SK-N-SH (cell line): ENCODE measurements around the gene ABHD12. TPM values are rescaled to one million over a fixed set of nuclear protein-coding genes. Genes with fewer than 3 reads are reported as not detected.

Experiments used
- CTCF ChIA-PET: fragments of 300-600, 350-600 bp; formaldehyde crosslinking; extraction: SDS; loops from one replicate; lab custom pipeline; 2021; lab: Yijun Ruan, JAX
- POLR2A ChIA-PET: fragments of 350-600 bp; sonication (Branson Sonifier 250); formaldehyde crosslinking; extraction: SDS; loops from one replicate; lab custom pipeline; 2020; ENCODE audit warnings: antibody characterized with exemption, inconsistent platforms; lab: Yijun Ruan, JAX
- DNase-seq: peaks from one replicate; pipeline ENCODE4 v3.0.0; 2012
- H2AFZ ChIP-seq: fragments of 200-600 bp; sonication (generic); 2 replicates; pipeline ENCODE4 v1.8.1; 2016; ENCODE audit warnings: antibody characterized with exemption, mild to moderate bottlenecking, low read depth
- H3F3A ChIP-seq: fragments of 200-600 bp; sonication (generic); replicated peaks from 2 replicates; pipeline ENCODE3; 2016; ENCODE audit warnings: antibody characterized with exemption, mild to moderate bottlenecking; ENCODE audit not compliant: insufficient read depth
- H3K27ac ChIP-seq, 2 experiments: fragments of 200-500 bp in 1 of 2; fragments of 200-600 bp in 1 of 2; sonication (Bioruptor generic) in 1 of 2; sonication (generic), shearing (Covaris generic) in 1 of 2; 2 replicates each; pipeline versions ENCODE4 v1.5.1 to v1.6.1; 2014 to 2016; ENCODE audit warnings: low read depth in 2 of 2, inconsistent platforms in 1 of 2, low read length in 1 of 2, mild to moderate bottlenecking in 1 of 2, mixed read lengths in 1 of 2
- H3K27me3 ChIP-seq: fragments of 200-600 bp; sonication (generic), shearing (Covaris generic); 2 replicates; pipeline ENCODE4 v1.6.1; 2016; ENCODE audit warnings: mixed run types; ENCODE audit not compliant: insufficient read depth
- H3K36me3 ChIP-seq, 2 experiments: fragments of 200-500 bp in 1 of 2; fragments of 200-600 bp in 1 of 2; sonication (Bioruptor generic) in 1 of 2; sonication (generic) in 1 of 2; replicated peaks in 1 of 2; 2 replicates each; pipeline versions ENCODE3 to v1.5.1; 2014 to 2016; ENCODE audit warnings: low read length in 1 of 2, mild to moderate bottlenecking in 1 of 2; ENCODE audit not compliant: insufficient read depth in 2 of 2, control insufficient read depth in 1 of 2
- H3K4me1 ChIP-seq, 2 experiments: fragments of 200-500 bp in 1 of 2; fragments of 200-600 bp in 1 of 2; sonication (Bioruptor generic) in 1 of 2; sonication (generic), shearing (Covaris generic) in 1 of 2; 2 replicates each; pipeline versions ENCODE4 v1.5.1 to v1.6.1; 2014 to 2016; ENCODE audit warnings: low read depth in 1 of 2, low read length in 1 of 2, mixed run types in 1 of 2; ENCODE audit not compliant: insufficient read depth in 2 of 2, control insufficient read depth in 1 of 2
- H3K4me2 ChIP-seq: fragments of 200-600 bp; sonication (generic), shearing (Covaris generic); 2 replicates; pipeline ENCODE4 v1.6.1; 2017; ENCODE audit warnings: mixed run types
- H3K4me3 ChIP-seq, 2 experiments: fragments of 200-500 bp in 1 of 2; fragments of 200-600 bp in 1 of 2; sonication (Bioruptor generic) in 1 of 2; sonication (generic), shearing (Covaris generic) in 1 of 2; 2 replicates each; pipeline versions ENCODE4 v1.5.1 to v1.8.1; 2014 to 2016; ENCODE audit warnings: low read depth in 2 of 2, inconsistent platforms in 1 of 2, low read length in 1 of 2, mild to moderate bottlenecking in 1 of 2, mixed read lengths in 1 of 2, moderate library complexity in 1 of 2
- H3K79me2 ChIP-seq: fragments of 200-600 bp; sonication (generic); 2 replicates; pipeline ENCODE4 v1.8.1; 2017; ENCODE audit warnings: mild to moderate bottlenecking; ENCODE audit not compliant: insufficient read depth
- H3K9ac ChIP-seq: fragments of 200-600 bp; sonication (generic); 2 replicates; pipeline ENCODE4 v1.6.1; 2017; ENCODE audit warnings: mixed run types
- H3K9me2 ChIP-seq: fragments of 200-600 bp; sonication (generic); 2 replicates; pipeline ENCODE4 v1.6.1; 2017; ENCODE audit warnings: mixed run types
- H3K9me3 ChIP-seq: fragments of 200-600 bp; sonication (generic); 2 replicates; pipeline ENCODE4 v1.6.1; 2017; ENCODE audit warnings: mixed run types, mild to moderate bottlenecking, moderate library complexity
- H4K20me1 ChIP-seq: fragments of 200-600 bp; sonication (generic); 2 replicates; pipeline ENCODE4 v1.6.1; 2017; ENCODE audit warnings: mild to moderate bottlenecking, mixed run types; ENCODE audit not compliant: insufficient read depth
- CHD2 ChIP-seq: fragments of 150-350 bp; IDR thresholded peaks from 2 replicates; pipeline ENCODE4 v1.6.1; 2018; ENCODE audit warnings: low read length; ENCODE audit not compliant: partially characterized antibody
- CTCF ChIP-seq: fragments of 200-600 bp; sonication (generic); IDR thresholded peaks from 2 replicates; pipeline ENCODE4 v1.6.1; 2017; ENCODE audit warnings: antibody characterized with exemption, mild to moderate bottlenecking, moderate library complexity
- ELF1 ChIP-seq: IDR thresholded peaks from 2 replicates; pipeline ENCODE4 v1.4.0; 2012
- FOSL2 ChIP-seq: IDR thresholded peaks from 2 replicates; pipeline ENCODE4 v1.4.0; 2012; ENCODE audit warnings: low read depth, mild to moderate bottlenecking, moderate library complexity, borderline replicate concordance
- FOXJ3 ChIP-seq: sonication (generic); formaldehyde crosslinking; IDR thresholded peaks from 2 replicates; pipeline ENCODE4 v1.5.1; 2020; ENCODE audit warnings: mild to moderate bottlenecking, missing genetic modification reagents
- FOXM1 ChIP-seq: IDR thresholded peaks from 2 replicates; pipeline ENCODE4 v1.4.0; 2012; ENCODE audit warnings: low read depth, mild to moderate bottlenecking
- GABPA ChIP-seq: IDR thresholded peaks from 2 replicates; pipeline ENCODE4 v1.4.0; 2012; ENCODE audit warnings: low read depth, mild to moderate bottlenecking
- JUND ChIP-seq: IDR thresholded peaks from 2 replicates; pipeline ENCODE4 v1.4.0; 2012
- NFIC ChIP-seq: IDR thresholded peaks from 2 replicates; pipeline ENCODE4 v1.4.0; 2012; ENCODE audit warnings: borderline replicate concordance
- NRF1 ChIP-seq: IDR thresholded peaks from 2 replicates; pipeline ENCODE4 v1.6.1; 2012; ENCODE audit warnings: low read depth, mild to moderate bottlenecking, low read length
- POLR2AphosphoS5 ChIP-seq: IDR thresholded peaks from 2 replicates; pipeline ENCODE4 v1.6.1; 2012; ENCODE audit warnings: low read depth, low read length
- RCOR1 ChIP-seq: fragments of 150-350 bp; IDR thresholded peaks from 2 replicates; pipeline ENCODE4 v1.6.1; 2017; ENCODE audit warnings: antibody characterized with exemption, low read length
- RXRA ChIP-seq: IDR thresholded peaks from 2 replicates; pipeline ENCODE4 v1.4.0; 2012; ENCODE audit warnings: low read depth, mild to moderate bottlenecking, borderline replicate concordance
- SIN3A ChIP-seq: IDR thresholded peaks from 2 replicates; pipeline ENCODE4 v1.6.1; 2012; ENCODE audit warnings: low read depth, mild to moderate bottlenecking, low read length, moderate library complexity, borderline replicate concordance
- TAF1 ChIP-seq: IDR thresholded peaks from 2 replicates; pipeline ENCODE4 v1.6.1; 2012; ENCODE audit warnings: low read depth, mild to moderate bottlenecking, low read length, moderate library complexity, borderline replicate concordance
- TCF12 ChIP-seq: IDR thresholded peaks from 2 replicates; pipeline ENCODE4 v1.4.0; 2012
- TEAD4 ChIP-seq: IDR thresholded peaks from 2 replicates; pipeline ENCODE4 v1.4.0; 2012; ENCODE audit warnings: mild to moderate bottlenecking, borderline replicate concordance; ENCODE audit not compliant: insufficient read depth
- USF1 ChIP-seq: IDR thresholded peaks from 2 replicates; pipeline ENCODE4 v1.4.0; 2012; ENCODE audit warnings: low read depth, borderline replicate concordance
- WGBS: methylation state at CpG from one replicate; pipeline ENCODE4 v1.1.6; 2017; ENCODE audit warnings: low lambda C conversion rate; 5-methylcytosine and 5-hydroxymethylcytosine counted together
- polyA plus RNA-seq, 3 experiments: library from polyadenylated mRNA; depleted of rRNA; stranded (reverse); fragments of >200 nt; gene quantifications; 2 replicates each; pipeline ENCODE4 v1.2.3, GENCODE V29; 2012

The ABHD12 gene
- polyA plus RNA-seq, 1 of the 3 experiments (the other 2 are of a cell fraction): 33.5 TPM

- Histone ChIP-seq H3K9ac (no peak overlapping the region), H3K79me2 (peaks cover 42% of the 10 kb centered on the region), H3F3A (peaks cover 6% of the 10 kb centered on the region), H3K36me3 (no peaks in the 10 kb centered on the region), H3K9me2 (no peaks in the 10 kb centered on the region), H3K27me3 (no peaks in the 10 kb centered on the region), H3K27ac (no peak overlapping the region), H3K9me3 (no peaks in the 10 kb centered on the region), H3K4me3 (no peak overlapping the region), H3K4me2 (no peak overlapping the region), H4K20me1 (no peaks in the 10 kb centered on the region), H3K4me1 (peaks cover 0 to 5% of the 10 kb centered on the region in 2 experiments; a peak in 1 of 4 replicates), H2AFZ (no peak overlapping the region)
- TF ChIP-seq NFIC (no peak), TCF12 (no peak), FOSL2 (no peak), JUND (no peak), NRF1 (no peak), FOXM1 (no peak), USF1 (no peak), ELF1 (no peak), FOXJ3 (CRISPR knock-in tag) (no peak), POLR2AphosphoS5 (no peak), RXRA (no peak), SIN3A (no peak), RCOR1 (no peak)
- ChIA-PET POLR2A (no interaction called here), CTCF (no interaction called here)
- DNase-seq: no peak
Observed at GRCh38 chr20:25351024-25351360, 39.6 kb downstream of the ABHD12 start.

GRCh38 chr20:25346349-25346748 is 44.3 kb downstream of the ABHD12 start:
- Histone ChIP-seq H3K4me2 (no peak overlapping the region), H3K9ac (no peak overlapping the region), H3K4me3 (no peak overlapping the region), H3K4me1 (no peaks in the 10 kb centered on the region), H3K9me2 (no peaks in the 10 kb centered on the region), H3K79me2 (peaks cover 41% of the 10 kb centered on the region), H3K36me3 (peaks cover 0 to 3% of the 10 kb centered on the region in 2 experiments), H3F3A (no peaks in the 10 kb centered on the region), H3K27ac (no peak overlapping the region), H4K20me1 (peaks cover 3% of the 10 kb centered on the region; the same call in 1 of the 2 replicates), H3K27me3 (no peaks in the 10 kb centered on the region), H2AFZ (no peak overlapping the region), H3K9me3 (no peaks in the 10 kb centered on the region)
- DNase-seq: no peak
- ChIA-PET POLR2A (no interaction called here), CTCF (interaction anchor here (0.7 to 1.3 kb wide), 2 partner anchors 37 to 51 kb away, joined by 3 read pairs; no protein-coding TSS in a partner anchor)
- 96% methylated on average over 6 of the region's 6 CpGs for WGBS
- no peak for TF ChIP-seq RCOR1
- no peak for TF ChIP-seq USF1
- TF ChIP-seq NFIC: no peak
- no peak for TF ChIP-seq TAF1
- TF ChIP-seq GABPA: no peak
- no peak for TF ChIP-seq CTCF
- TF ChIP-seq CHD2: no peak
- TF ChIP-seq TEAD4: no peak
- no peak for TF ChIP-seq RXRA
- TF ChIP-seq JUND: no peak
